ENCODE data around the gene IL18RAP.

The IL18RAP gene

GRCh38 chr2:102424754-102425153 lies 1.8 kb downstream of the IL18RAP start:
- DNase-seq, result no peak

GRCh38 chr2:102425441-102426132 lies 2.6 kb downstream of the IL18RAP start:
- DNase-seq, result no peak

- no peak for DNase-seq
These were observed 4.3 kb downstream of the IL18RAP start for GRCh38 chr2:102427249-102427648.

- no peak for DNase-seq
These were observed 5.6 kb downstream of the IL18RAP start for GRCh38 chr2:102428573-102428972.

DNA sequence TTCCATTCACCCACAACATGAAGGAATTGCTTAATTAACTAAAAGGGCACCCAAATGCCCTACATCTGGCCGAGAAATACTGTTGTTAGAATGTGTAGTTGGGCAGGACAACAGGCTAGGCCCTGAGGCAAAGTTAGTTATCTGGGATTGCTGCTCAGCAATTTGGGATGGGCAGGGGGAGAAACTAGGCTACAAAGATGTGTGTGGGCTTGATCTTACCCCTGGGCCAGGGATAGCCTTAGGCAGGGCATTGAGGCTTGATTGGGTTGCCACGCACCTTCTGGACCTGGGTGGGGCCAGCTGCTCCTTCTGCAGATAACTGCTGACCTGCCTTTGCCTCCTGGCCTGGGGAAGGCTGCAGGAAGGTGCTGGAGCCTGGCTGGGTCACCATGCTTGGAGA lies 9.4 kb downstream of the IL18RAP start:
- DNase-seq, result no peak

- DNase-seq, result no peak
These were observed 11.2 kb downstream of the IL18RAP start for GRCh38 chr2:102433973-102434654.

GRCh38 chr2:102434655-102435381 lies 11.9 kb downstream of the IL18RAP start:
- DNase-seq, result no peak

- DNase-seq, result no peak
These were observed 12.8 kb downstream of the IL18RAP start for GRCh38 chr2:102435741-102436140.

GRCh38 chr2:102436323-102436722 lies 13.4 kb downstream of the IL18RAP start:
- no peak for DNase-seq

DNA sequence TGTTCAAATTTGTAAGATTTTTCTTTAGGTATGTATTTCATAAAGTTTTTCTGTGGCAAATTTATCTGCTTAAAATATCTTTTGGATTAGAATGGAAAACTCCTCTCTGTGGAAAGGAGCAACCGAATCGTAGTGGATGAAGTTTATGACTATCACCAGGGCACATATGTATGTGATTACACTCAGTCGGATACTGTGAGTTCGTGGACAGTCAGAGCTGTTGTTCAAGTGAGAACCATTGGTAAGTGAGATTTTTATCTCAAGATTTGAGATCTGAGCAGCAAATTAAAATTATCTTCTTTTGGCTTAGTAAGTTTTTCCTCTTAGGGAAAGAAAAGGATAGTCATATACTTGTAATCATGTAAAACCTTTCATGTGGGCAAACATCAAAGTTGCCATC lies 14.2 kb downstream of the IL18RAP start:
- no peak for DNase-seq

GRCh38 chr2:102438111-102438510 lies 15.2 kb downstream of the IL18RAP start:
- DNase-seq, result no peak

DNA sequence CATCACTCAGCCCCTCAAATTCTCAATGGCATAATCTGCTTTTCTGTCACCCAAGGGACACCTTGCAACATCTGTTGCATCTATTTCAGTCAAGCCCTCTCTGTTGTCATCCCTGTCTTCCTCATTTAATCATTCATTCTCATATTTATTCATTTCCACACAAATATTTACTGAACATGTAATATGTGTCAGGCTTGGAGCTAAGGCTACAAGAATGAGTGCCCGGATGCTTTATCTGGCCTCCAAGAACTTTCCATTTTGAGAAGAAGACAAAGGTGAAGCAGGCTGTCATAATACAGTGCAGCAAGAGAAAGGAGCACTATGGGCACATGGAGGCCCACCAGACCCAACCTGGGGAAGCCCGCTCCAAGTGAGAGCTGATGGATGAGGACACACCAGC lies 15.6 kb downstream of the IL18RAP start:
- DNase-seq, result no peak

- no peak for DNase-seq
These were observed 16.2 kb downstream of the IL18RAP start for GRCh38 chr2:102439065-102439695.

DNA sequence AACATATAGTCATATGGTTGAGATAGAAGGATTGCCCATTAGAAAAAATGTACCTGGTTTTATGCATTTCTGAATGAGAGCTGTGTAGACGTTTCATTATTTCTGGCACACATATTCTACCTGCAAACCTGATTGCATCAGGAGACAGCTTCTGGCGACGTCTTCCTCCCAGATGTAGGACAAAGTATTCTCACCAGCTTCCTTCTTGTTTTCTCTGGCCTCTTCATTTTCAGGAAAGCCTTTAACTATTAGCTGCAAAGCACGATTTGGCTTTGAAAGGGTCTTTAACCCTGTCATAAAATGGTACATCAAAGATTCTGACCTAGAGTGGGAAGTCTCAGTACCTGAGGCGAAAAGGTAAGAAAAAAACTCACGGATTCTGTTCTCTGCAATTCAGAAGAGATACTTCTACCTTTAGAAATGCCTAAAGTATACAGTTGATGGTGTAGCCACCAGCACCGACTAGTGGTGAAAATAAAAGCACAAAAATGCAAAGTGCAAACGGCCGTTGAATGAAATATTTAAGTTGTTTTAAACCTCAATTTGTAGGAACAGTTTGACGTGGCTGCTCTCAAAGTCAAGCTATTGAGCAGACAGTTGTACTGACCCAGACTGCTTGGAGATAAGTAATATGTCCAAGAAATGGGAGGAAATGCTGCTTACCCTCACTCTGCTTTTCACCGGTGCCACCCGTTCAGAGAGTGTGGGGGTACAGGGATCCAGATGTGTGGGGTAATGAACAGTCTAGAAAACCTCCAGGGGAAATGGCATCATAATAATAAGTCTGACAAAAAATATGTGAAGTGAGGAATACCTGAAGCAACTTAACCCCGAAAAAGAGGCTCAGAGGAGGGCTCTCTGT lies 20.2 kb downstream of the IL18RAP start:
- no peak for DNase-seq

DNA sequence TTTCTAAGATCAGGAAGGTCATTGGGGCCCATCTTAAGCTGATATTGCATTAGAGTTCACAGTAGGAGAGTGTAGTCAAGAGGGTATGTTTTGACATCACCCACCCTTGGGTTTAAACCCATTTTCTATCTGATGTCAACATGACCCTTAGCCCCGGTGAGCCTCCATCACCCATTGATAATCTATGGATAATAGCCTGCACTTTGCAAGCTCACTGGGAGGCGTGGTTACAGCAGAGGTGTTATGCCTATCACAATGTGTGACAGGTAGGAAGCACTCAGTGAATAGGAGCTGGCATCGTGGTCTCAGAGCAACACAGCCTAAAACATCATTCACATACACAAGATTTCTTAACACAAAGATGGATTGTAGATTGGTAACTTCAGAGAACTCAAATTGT lies 21.3 kb downstream of the IL18RAP start:
- no peak for DNase-seq

GRCh38 chr2:102446936-102447335 lies 24.0 kb downstream of the IL18RAP start:
- no peak for DNase-seq

DNA sequence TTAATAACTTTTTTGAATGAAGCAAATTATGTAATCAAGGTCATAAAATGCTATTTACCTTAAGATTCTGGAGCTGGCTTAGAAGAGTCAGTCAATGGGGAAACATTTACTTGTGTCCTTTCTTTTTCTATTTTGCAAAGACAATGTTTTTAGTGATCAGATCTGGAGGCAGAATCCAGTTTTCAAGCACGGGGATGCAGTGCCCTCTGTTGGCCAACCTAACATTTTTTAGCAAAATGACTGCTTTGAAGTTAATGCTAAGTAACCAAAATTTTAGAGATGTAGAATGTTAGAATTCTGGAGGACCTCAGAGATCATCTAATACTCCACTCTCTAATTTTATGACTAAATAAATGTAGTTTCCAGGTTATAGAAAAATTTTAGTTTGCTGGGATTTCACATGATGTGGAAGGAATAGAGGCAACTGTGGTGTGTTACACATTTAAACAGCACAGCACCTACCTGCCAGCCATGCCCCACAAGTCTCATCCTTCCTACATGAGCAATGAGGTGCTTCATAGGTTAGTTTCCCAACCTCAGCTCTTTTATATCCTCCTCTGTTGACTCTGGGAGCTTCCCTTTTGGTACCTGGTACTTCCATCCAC lies 26.5 kb downstream of the IL18RAP start:
- DNase-seq, result no peak

DNA sequence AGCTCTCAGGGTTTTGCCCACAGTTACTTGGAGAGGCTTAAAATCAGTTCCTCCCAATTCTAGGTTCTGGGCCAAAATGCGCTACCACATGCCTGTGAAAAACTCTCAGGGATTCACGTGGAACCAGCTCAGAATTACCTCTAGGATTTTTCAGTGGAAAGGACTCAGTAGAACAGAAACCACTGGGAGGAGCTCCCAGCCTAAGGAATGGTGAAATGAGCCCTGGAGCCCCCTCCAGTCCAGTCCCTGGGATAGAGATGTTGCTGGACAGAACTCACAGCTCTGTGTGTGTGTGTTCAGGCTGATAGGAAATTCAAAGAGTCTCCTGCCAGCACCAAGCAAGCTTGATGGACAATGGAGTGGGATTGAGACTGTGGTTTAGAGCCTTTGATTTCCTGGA lies 29.0 kb downstream of the IL18RAP start:
- DNase-seq, result no peak

GRCh38 chr2:102453501-102453900 lies 30.5 kb downstream of the IL18RAP start:
- DNase-seq, result no peak

- DNase-seq, result no peak
These were observed 32.2 kb downstream of the IL18RAP start for GRCh38 chr2:102455061-102455670.

DNA sequence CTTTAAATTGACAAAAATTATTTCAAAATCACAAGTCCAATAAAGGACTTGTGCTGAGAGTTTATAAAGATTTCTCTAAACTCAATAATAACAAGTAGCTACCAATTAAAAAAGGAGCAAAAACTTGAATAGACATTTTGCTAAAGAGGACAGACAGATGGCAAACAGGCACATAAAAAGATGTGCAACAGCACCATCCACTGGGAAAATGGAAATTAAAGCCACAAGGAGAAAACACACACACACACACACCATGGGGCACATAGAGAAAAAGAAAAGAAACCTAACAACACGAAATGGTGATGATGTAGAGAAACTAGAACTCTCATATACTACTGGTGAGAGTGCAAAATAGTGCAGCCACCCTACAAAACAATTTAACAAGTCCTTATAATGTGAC lies 37.5 kb downstream of the IL18RAP start:
- DNase-seq, result no peak

GRCh38 chr2:102461188-102461587 lies 38.2 kb downstream of the IL18RAP start:
- no peak for DNase-seq
